Tibial nerve (tissue), 4 donors: ENCODE data around the gene SAMD10.

Source experiments
- EP300 ChIP-seq, 2 donors: sonication (generic); formaldehyde crosslinking; IDR thresholded peaks; one replicate each; pipeline ENCODE4 v1.6.1; 2017; ENCODE audit warnings: antibody characterized with exemption in 2 of 2, mild to moderate bottlenecking in 1 of 2
- TF ChIP-seq, protein P1 (sequence below), 5 experiments: fragments of 200-600 bp in 3 of 5; fragments of 450-650 bp in 2 of 5; sonication (generic) in 3 of 5; IDR thresholded peaks; one replicate each; pipeline ENCODE4 v1.5.1; 2016 to 2019; ENCODE audit warnings: antibody characterized with exemption in 5 of 5, mild to moderate bottlenecking in 3 of 5, moderate library complexity in 2 of 5

DNA sequence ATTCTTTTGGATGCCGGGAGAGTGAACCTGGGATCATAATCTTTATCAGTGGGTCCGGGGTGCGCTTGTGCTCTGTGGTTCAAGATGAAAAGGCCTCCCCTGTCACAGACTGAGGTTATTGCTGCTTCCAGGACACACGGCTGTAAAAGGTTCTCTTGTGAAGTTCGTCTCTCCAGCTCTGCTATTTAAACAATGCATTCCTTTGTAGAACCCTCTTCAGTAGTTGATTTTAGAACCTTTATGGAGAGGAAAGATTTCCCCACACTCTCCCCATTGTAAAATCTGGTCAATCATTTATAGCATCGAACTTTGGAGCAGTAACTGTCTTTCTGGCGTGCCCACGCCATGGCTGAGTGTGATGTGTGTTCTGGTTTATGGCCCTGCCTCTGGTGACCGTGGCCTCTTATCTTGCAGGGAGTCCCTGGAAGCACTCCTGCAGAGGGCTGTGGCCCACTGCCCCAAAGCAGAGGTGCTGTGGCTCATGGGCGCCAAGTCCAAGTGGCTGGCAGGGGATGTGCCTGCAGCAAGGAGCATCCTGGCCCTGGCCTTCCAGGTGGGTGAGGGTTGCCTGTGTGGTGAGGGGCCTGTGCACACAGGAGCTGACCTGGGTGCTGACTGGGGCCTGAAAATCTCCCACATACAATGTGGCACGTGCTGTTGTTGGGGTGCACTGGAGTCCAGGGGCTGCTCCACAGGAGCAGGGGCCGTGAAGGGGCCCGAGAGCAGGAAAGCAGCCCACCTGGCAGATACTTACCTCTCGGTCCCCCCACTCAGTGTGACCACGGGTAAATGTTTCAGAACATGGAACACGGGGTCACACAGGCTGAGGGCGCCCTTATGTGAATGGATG, 44.9 kb upstream of the SAMD10 start:
- TF ChIP-seq, protein P1, sequence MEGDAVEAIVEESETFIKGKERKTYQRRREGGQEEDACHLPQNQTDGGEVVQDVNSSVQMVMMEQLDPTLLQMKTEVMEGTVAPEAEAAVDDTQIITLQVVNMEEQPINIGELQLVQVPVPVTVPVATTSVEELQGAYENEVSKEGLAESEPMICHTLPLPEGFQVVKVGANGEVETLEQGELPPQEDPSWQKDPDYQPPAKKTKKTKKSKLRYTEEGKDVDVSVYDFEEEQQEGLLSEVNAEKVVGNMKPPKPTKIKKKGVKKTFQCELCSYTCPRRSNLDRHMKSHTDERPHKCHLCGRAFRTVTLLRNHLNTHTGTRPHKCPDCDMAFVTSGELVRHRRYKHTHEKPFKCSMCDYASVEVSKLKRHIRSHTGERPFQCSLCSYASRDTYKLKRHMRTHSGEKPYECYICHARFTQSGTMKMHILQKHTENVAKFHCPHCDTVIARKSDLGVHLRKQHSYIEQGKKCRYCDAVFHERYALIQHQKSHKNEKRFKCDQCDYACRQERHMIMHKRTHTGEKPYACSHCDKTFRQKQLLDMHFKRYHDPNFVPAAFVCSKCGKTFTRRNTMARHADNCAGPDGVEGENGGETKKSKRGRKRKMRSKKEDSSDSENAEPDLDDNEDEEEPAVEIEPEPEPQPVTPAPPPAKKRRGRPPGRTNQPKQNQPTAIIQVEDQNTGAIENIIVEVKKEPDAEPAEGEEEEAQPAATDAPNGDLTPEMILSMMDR (IDR thresholded peaks at IDR 0.05) = no peak
- TF ChIP-seq EP300 (IDR thresholded peaks at IDR 0.05) = no peak
